Measurements from ENCODE around the gene CAMK1D.
"Not testable (repeated sequence)": the region's sequence is repeated elsewhere in the genome, so short reads cannot be mapped to it uniquely, and the experiment has no call there.

Gene CAMK1D

GRCh38 chr10:12414278-12414989 is 65.1 kb downstream of the CAMK1D start:
- DNase-seq = no peak
- in situ Hi-C loops (cut with HindIII; ENCODE audit: low pct_ligation_motif_present, low pct_unique_long_range_greater_than_20kb, low sequenced_read_pairs) = no loop called here

DNA sequence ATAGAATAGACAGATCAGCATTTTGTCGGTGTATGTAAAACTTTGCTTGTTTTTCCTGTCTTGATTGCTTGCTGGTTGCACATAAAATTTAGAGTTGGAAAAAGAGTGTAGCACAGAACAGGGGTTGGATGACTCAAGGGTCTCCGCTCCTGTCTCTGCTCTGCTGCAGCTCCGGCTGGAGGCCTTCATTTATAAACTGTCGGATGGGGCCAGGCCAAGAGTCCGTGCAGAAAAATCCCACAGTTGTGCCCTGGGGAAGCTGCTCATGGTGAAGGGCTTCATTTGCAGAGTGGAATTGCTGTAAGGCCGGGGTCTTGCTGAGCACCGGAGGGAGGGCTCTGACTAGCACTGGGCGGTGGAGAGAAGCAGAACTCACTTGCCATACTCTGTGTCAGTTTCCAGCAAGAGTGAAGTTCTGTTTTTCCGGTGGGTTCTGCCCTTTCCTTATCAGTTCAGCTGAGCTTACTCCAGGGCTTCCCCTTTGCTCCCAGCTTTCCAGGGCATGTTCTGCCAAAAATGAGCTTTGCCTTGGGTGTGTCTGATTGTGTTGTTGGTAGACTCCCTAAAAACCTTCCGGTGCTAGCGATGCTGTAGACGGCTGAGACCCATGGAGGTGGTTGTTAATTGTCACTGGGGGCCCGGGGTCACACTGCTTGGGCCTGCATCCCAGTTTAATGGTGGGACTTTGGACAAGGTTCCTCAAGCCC is 67.2 kb downstream of the CAMK1D start:
- no peak for DNase-seq
- in situ Hi-C loops (cut with HindIII; ENCODE audit: low pct_ligation_motif_present, low pct_unique_long_range_greater_than_20kb, low sequenced_read_pairs) = no loop called here

- in situ Hi-C loops (cut with HindIII; ENCODE audit: low pct_ligation_motif_present, low pct_unique_long_range_greater_than_20kb, low sequenced_read_pairs) = no loop called here
- DNase-seq = no peak
Measured at GRCh38 chr10:12417331-12417730, 68.0 kb downstream of the CAMK1D start.

GRCh38 chr10:12418000-12418399 is 68.7 kb downstream of the CAMK1D start:
- in situ Hi-C loops (cut with HindIII; ENCODE audit: low pct_ligation_motif_present, low pct_unique_long_range_greater_than_20kb, low sequenced_read_pairs) = no loop called here
- no peak for DNase-seq

DNA sequence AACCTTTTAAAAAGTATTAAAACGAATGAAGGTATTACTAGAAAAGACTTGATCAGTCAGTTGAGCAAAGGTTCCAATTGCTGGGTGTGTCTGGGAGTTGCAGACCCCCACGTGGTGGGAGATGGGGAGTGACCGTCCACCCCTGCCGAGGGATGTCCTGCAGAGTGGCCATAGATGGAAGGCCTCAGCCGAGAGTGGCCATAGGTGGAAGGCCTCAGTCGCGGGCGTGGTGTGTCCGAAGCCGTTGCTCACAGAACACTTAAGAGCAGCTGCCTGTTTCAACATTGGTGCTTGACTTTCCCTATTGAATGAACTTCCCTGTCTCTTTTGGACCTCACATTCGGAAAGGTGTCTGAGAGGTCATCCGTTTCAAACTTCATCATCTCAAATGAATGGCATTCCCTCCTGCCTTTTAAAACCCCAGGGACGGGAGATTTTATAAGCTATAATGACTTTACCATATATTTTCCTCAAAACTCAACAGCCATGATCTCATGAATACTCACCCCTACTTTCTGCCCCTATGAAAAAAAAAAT is 69.4 kb downstream of the CAMK1D start:
- in situ Hi-C loops (cut with HindIII; ENCODE audit: low pct_ligation_motif_present, low pct_unique_long_range_greater_than_20kb, low sequenced_read_pairs) = no loop called here
- DNase-seq = peak; percentile 19

- DNase-seq = peak; percentile 94
- in situ Hi-C loops (cut with HindIII; ENCODE audit: low pct_ligation_motif_present, low pct_unique_long_range_greater_than_20kb, low sequenced_read_pairs) = no loop called here
Measured at GRCh38 chr10:12419262-12419847, 70.0 kb downstream of the CAMK1D start.

DNA sequence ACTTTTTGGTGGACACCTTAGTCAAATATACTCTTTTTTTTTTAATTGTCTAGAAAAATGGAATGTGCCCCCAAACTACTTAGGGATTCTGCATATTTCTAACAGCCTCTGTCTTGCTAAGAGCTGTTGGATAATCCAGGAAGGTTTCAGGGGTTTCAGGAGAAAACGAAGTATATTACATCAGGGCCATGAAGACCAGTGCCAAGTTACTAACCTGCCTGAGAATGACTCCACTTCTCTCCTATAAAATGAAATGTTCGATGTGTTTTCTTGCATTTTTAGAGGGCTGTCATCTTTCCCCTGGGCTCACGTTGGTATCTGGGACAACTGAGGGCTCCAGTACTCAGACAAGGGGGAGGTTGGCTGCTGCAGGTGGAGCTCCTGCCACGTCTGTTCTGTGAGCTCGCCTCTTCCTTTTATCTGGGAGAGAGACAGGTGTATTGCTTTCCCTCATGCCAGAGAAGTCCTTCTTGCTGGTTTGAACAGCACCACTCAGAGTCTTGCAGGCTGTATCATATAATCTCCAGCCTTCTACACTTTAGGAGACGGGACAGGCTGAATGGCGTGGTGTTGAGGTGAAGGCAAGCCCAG is 71.3 kb downstream of the CAMK1D start:
- in situ Hi-C loops (cut with HindIII; ENCODE audit: low pct_ligation_motif_present, low pct_unique_long_range_greater_than_20kb, low sequenced_read_pairs) = no loop called here
- no peak for DNase-seq

DNA sequence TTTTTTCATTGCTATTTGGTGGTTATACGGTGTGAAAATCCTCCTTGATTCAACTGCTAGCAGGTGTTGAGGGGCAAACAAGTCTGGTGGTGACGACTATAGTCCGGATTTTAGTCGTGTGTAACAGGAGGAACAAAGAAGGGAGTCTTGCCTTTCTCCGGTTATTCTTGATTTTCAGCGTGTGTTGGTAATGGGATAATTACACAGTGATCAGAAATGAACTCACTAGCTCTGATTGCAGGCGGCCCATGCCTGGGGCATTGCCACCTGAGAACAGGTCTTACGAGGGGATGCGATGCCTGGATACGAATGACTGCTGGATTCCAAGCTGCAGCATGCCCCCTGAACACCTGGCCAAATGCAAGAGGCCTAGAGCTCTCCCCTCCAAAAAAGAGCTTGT is 72.8 kb downstream of the CAMK1D start:
- no peak for DNase-seq
- in situ Hi-C loops (cut with HindIII; ENCODE audit: low pct_ligation_motif_present, low pct_unique_long_range_greater_than_20kb, low sequenced_read_pairs) = no loop called here

DNA sequence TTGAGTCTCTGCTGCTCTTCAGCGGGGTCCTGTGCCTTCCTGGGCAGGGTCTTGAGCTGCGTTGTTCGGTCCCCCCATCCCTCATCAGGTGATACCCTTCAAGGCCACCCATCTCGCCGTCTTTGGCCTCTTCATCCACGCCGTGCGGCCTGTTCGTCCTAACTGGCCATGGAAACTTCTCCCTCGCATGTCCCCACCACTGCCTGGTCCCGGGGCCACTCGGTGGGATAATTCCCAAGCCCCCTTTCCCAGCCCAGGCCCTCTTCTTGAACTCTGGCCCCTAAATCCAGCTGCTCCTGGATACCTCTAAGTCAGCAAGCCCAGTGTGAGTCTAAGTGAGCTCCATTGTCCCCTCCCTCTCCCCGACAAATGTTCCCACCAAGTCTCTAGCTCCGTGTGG is 74.5 kb downstream of the CAMK1D start:
- no peak for DNase-seq
- in situ Hi-C loops (cut with HindIII; ENCODE audit: low pct_ligation_motif_present, low pct_unique_long_range_greater_than_20kb, low sequenced_read_pairs) = no loop called here

DNA sequence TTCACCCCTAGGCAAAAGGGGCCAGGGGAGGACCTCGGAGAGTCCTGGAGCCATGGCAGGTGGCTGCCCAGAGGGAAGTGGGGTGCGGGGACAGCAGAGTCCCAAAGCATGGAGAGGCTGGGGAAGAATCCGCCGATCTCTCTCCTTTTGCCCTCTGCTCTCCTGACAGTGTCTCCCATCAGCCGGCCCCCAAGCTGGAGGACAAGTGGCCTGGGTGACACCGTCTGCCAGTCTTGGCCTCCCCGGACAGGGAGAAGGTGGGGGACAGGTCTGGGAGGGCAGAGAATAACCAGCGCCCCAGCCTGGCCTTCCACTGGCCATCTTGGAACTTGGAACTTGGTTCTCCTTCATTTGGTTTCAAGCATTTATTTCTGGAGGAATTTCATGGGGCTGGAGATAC is 77.9 kb downstream of the CAMK1D start:
- DNase-seq = no peak
- in situ Hi-C loops (cut with HindIII; ENCODE audit: low pct_ligation_motif_present, low pct_unique_long_range_greater_than_20kb, low sequenced_read_pairs) = no loop called here

DNA sequence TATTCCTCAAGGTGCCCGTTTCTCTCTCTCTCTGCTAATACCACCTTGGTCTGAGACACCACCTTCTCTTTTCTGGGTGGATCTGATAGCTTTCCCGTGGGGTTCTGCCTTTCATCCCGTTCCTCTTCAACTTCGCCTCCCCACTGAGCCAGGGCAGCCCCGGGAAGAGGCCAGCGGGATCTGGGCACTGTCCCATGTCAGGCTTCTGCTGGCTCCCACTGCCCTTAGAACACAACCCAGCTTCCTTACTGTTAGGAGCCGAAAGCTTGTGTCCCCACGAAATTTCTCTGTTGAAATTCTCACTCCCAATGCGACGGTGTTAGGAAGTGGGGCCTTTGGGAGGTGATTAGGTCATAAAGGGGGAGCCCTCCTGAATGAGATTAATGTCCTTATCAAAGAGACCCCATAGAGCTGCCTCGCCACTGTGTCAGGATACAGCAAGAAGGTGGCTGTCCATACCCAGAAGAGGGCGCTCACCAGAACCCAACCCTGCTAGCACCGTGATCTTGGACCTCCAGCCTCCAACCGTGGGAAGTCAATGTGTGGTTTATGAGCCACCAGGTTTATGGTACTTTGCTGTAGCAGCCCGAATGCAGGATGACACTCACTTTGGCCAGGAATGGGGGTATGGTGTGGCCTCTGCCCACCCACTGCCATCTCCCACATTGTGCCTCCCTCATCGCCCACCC is 79.2 kb downstream of the CAMK1D start:
- no peak for DNase-seq
- in situ Hi-C loops (cut with HindIII; ENCODE audit: low pct_ligation_motif_present, low pct_unique_long_range_greater_than_20kb, low sequenced_read_pairs) = no loop called here

DNA sequence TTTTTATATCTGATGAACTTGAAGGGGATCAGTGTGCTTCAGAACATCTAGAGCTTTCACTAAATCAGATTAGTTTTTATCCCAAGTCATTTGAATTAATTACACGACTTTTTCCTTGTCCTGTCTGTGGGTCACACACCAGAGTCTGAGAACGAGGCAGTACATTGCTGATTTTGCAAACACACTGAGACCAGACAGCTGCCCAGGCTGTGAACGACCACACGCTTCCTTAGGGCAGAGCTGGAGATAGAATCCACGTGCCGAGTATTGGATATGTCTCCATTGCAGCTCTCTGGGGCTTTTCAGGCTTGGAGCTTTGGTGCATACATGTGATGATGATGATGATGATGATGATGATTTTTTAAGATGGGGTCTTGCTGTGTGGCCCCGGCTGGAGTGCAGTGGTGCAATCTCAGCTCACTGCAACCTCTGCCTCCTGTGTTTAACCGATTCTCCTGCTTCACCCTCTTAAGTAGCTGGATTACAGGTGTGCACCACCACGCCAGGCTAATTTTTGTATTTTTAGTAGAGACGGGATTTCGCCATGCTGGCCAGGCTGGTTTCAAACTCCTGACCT is 81.1 kb downstream of the CAMK1D start:
- in situ Hi-C loops (cut with HindIII; ENCODE audit: low pct_ligation_motif_present, low pct_unique_long_range_greater_than_20kb, low sequenced_read_pairs) = no loop called here
- DNase-seq = no peak

DNA sequence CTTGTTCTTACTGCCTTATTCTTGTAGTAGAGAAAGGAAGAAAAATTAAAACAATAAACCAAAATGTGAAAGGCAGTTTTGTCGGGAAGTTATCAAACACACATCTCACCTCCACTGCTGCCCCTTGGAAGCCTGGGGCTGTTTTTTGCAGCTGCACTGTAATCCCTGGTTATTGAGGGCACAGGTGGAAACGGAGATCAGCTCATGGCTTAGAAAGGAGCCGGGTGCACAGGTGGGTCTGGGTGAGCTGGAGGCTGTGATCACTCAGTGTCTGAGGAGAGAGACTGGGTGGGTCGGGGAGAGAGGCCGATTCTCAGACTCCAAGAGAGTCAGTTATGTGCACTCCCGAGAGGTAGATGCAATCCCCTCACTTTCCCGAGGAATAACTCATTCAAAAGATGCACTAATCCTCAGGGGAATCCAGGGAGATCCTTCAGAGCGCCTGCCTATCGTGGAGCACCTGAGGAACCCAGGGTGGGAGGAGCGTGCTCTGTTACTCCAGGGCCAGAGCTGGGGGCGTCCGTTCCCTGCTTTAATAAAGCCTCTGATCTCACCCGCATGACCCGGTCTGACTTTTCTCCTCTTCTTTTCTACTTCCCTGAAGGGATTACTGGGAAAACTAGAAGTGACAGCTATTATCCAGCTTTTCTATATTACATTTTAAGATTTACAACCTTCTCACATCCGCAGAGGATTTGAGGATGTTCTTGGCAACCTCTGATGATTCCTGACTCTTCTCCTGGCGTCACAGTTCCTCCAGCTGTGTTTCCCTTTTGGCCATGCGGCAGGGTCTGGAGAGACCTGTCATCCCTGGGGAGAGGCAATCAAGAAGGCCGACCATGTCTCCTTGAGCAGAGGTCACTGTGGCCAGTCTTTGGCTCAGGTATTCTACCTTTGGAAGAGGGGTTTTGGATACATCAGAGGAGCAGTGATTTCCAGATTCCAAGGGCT is 82.1 kb downstream of the CAMK1D start:
- in situ Hi-C loops (cut with HindIII; ENCODE audit: low pct_ligation_motif_present, low pct_unique_long_range_greater_than_20kb, low sequenced_read_pairs) = no loop called here
- DNase-seq = no peak

DNA sequence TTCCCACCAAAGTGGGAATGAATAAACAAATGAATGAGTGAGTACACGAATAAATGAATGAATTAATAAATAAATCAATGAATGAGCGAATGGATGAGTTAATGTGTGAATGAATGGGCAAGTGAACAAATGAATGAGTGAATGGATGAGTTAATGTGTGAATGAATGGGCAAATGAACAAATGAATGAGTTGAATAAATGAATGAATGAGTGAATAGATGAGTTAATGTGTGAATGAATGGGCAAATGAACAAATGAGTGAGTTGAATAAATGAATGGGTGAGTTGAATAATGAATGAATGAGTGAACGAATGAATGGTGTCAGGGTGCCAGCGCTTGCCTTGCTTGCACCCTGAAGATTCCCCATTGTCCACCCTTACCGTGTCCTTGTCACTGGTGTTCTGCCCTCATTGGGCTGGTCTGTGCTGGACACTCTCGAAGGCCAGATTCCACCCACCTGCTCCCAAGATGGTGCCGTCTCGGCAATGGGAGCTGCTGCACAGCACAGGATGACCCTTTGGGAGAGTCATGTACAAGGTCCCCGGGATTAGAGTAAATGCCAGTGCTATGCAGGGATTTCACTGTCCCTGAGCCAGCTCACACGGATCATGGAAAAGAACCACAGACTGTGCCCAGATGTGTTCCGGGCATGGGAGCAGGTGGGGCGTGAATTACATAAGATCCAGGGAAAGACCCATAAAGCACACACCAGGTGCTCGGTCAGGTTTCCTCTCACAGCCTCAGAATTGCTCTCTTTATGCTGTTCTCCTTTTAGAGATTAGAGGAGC is 83.2 kb downstream of the CAMK1D start:
- no peak for DNase-seq
- in situ Hi-C loops (cut with HindIII; ENCODE audit: low pct_ligation_motif_present, low pct_unique_long_range_greater_than_20kb, low sequenced_read_pairs) = no loop called here

- no peak for DNase-seq
Measured at GRCh38 chr10:12434277-12434676, 84.9 kb downstream of the CAMK1D start.

GRCh38 chr10:12434677-12435076 is 85.3 kb downstream of the CAMK1D start:
- DNase-seq; in situ Hi-C loops (cut with HindIII; ENCODE audit: low pct_ligation_motif_present, low pct_unique_long_range_greater_than_20kb, low sequenced_read_pairs): not testable (repeated sequence)

More at GRCh38 chr10:12434277-12434676, 84.9 kb downstream of the CAMK1D start:
- in situ Hi-C loops (cut with HindIII; ENCODE audit: low pct_ligation_motif_present, low pct_unique_long_range_greater_than_20kb, low sequenced_read_pairs) = no loop called here

GRCh38 chr10:12435348-12435747 is 86.0 kb downstream of the CAMK1D start:
- in situ Hi-C loops (cut with HindIII; ENCODE audit: low pct_ligation_motif_present, low pct_unique_long_range_greater_than_20kb, low sequenced_read_pairs) = no loop called here
- no peak for DNase-seq
